Ascending aorta (tissue), 2 donors: ENCODE data around the gene VWA3A. TPM values are rescaled to one million over a fixed set of nuclear protein-coding genes. Genes with fewer than 3 reads are reported as not detected.
A peak's percentile ranks its signal among the peaks of the same experiment; 100 is the strongest.

Experiments
- DNase-seq, 2 donors: peaks; one replicate each; pipeline ENCODE4 v3.0.0-alpha.2; 2019; ENCODE audit warnings: low spot score in 2 of 2
- H3K27ac ChIP-seq, 2 donors: fragments of 200-600 bp; sonication (generic); one replicate each; pipeline ENCODE4 v1.5.1; 2016 to 2017; ENCODE audit warnings: mild to moderate bottlenecking in 1 of 2
- H3K27me3 ChIP-seq: fragments of 200-600 bp; sonication (generic); one replicate; pipeline ENCODE4 v1.5.1; 2017
- H3K36me3 ChIP-seq, 2 donors: fragments of 200-600 bp; sonication (generic); one replicate each; pipeline ENCODE4 v1.5.1; 2016
- H3K4me1 ChIP-seq, 2 donors: fragments of 200-600 bp; sonication (generic); one replicate each; pipeline ENCODE4 v1.5.1; 2016 to 2017; ENCODE audit warnings: mild to moderate bottlenecking in 1 of 2
- H3K4me3 ChIP-seq, 2 donors: fragments of 200-600 bp; sonication (generic); one replicate each; pipeline ENCODE4 v1.5.1; 2016 to 2017; ENCODE audit warnings: mild to moderate bottlenecking in 1 of 2
- H3K9me3 ChIP-seq, 2 donors: fragments of 200-600 bp; sonication (generic); one replicate each; pipeline ENCODE4 v1.5.1; 2016
- CTCF ChIP-seq, 3 experiments: fragments of 200-600 bp in 2 of 3; fragments of 450-650 bp in 1 of 3; sonication (generic) in 2 of 3; IDR thresholded peaks; one replicate each; pipeline ENCODE4 v1.5.1; 2016 to 2019; ENCODE audit warnings: antibody characterized with exemption in 3 of 3, mild to moderate bottlenecking in 1 of 3, moderate library complexity in 1 of 3
- intact Hi-C: fragments of 100-400 bp; cut with DNase I; formaldehyde crosslinking; loops from one replicate; pipeline ENCODE4 v1.15.1; 2023
- total RNA-seq: library from RNA; depleted of rRNA; stranded (reverse); fragments of >200 nt; gene quantifications from one replicate; pipeline ENCODE4 v1.1.0, GENCODE V29; 2016

VWA3A gene
- total RNA-seq, 1 donor from 2014 or later, result not detected

- no peak for TF ChIP-seq CTCF (IDR thresholded peaks at IDR 0.05)
- no peak overlapping the region for H3K4me3 ChIP-seq
- H3K36me3 ChIP-seq, result no peaks in the 10 kb centered on the region
- intact Hi-C loops, result loop anchor here (1.0 to 10.0 kb wide), 7 partner anchors 9 to 1446 kb away; partner anchors contain the start of genes CDR2, DCTN5, PALB2 and USP31
- H3K9me3 ChIP-seq, result no peaks in the 10 kb centered on the region
- peaks cover 0 to 23% of the 10 kb centered on the region in 2 donors for H3K4me1 ChIP-seq
- DNase-seq, result no peak
- H3K27me3 ChIP-seq, result no peaks in the 10 kb centered on the region
- peak overlapping the region; percentile 85 to 89 for H3K27ac ChIP-seq
Measured at GRCh38 chr16:22198547-22199293, 106.4 kb downstream of the VWA3A start.

GRCh38 chr16:22202261-22202637 lies 109.9 kb downstream of the VWA3A start:
- intact Hi-C loops, result no loop called here
- Histone ChIP-seq H3K27ac (no peak overlapping the region), H3K4me3 (no peak overlapping the region), H3K9me3 (no peaks in the 10 kb centered on the region), H3K27me3 (no peaks in the 10 kb centered on the region), H3K4me1 (peaks cover 0 to 30% of the 10 kb centered on the region in 2 donors), H3K36me3 (no peaks in the 10 kb centered on the region)
- no peak for DNase-seq
- TF ChIP-seq CTCF (IDR thresholded peaks at IDR 0.05), result no peak

- intact Hi-C loops, result no loop called here
- TF ChIP-seq CTCF (IDR thresholded peaks at IDR 0.05), result no peak
- no peaks in the 10 kb centered on the region for H3K36me3 ChIP-seq
- H3K27ac ChIP-seq, result no peak overlapping the region
- no peak for DNase-seq
- H3K4me3 ChIP-seq, result no peak overlapping the region
- no peaks in the 10 kb centered on the region for H3K9me3 ChIP-seq
- H3K27me3 ChIP-seq, result no peaks in the 10 kb centered on the region
- H3K4me1 ChIP-seq, result peaks cover 0 to 34% of the 10 kb centered on the region in 2 donors
Measured at GRCh38 chr16:22203091-22203490, 110.8 kb downstream of the VWA3A start.

DNA sequence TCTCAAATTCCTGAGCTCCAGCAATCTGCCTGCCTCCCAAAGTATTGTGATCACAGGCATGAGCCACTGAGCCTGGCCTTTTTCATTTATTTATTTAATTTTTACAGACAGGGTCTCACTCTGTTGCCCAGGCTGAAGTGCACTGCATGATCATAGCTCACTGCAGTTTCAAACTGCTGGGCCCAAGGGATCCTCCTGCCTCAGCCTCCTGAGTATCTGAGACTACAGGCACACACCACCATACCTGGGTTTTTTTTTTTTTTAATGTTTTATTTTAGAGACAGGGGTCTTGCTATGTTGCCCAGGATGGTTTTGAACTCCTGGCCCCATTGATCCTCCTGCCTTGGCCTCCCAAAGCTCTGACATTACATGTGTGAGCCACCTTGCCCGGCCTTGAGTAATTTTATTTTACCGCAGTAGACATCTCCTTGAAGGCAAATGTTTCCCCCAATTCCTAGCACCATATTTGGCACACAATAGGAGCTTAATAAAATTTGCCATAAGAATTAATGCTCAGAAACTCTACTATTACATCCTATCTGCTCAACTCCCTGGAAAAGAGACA lies 111.8 kb downstream of the VWA3A start:
- H3K27me3 ChIP-seq, result no peaks in the 10 kb centered on the region
- no peak for TF ChIP-seq CTCF (IDR thresholded peaks at IDR 0.05)
- peak overlapping the region in 1 of 2 donors; percentile 88 for H3K27ac ChIP-seq
- peaks cover 0 to 31% of the 10 kb centered on the region in 2 donors for H3K4me1 ChIP-seq
- no peak overlapping the region for H3K4me3 ChIP-seq
- DNase-seq, result no peak
- intact Hi-C loops, result no loop called here
- H3K36me3 ChIP-seq, result no peaks in the 10 kb centered on the region
- no peaks in the 10 kb centered on the region for H3K9me3 ChIP-seq

- H3K36me3 ChIP-seq, result no peaks in the 10 kb centered on the region
- H3K9me3 ChIP-seq, result no peaks in the 10 kb centered on the region
- H3K27me3 ChIP-seq, result no peaks in the 10 kb centered on the region
- H3K27ac ChIP-seq, result peak overlapping the region; percentile 87 to 88
- no peak for DNase-seq
- no peak for TF ChIP-seq CTCF (IDR thresholded peaks at IDR 0.05)
- H3K4me1 ChIP-seq, result peaks cover 3 to 38% of the 10 kb centered on the region in 2 donors
- H3K4me3 ChIP-seq, result peak overlapping the region; percentile 74 to 85
- intact Hi-C loops, result loop anchor here (1.0 to 5.0 kb wide), 5 partner anchors 9 to 1298 kb away; no protein-coding TSS in a partner anchor
Measured at GRCh38 chr16:22205577-22206012, 113.3 kb downstream of the VWA3A start.
